ENCODE data around the gene RNASE1.
A peak's percentile ranks its signal among the peaks of the same experiment; 100 is the strongest.

RNASE1 gene

GRCh38 chr14:20807304-20808161 is 4.9 kb upstream of the RNASE1 start:
- no peak for FAIRE-seq

DNA sequence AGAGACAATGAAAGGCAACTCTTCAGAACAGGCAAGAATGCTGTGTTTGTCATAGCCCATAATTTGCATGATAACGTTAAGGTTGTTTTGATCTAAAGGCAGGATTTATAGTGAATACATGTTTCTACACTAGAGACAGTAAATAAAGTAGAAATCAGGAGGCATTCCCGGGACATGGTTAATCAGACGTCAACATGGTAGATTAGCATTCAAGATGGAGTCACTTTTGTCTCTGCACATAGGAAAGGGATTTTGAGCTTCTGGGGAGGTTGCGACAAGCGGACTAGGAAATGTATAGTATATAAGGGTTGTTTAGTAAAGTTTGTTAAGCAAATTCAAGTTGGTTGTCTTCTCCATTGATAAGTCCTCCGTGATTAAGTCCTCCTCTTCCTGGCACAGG is 2.8 kb upstream of the RNASE1 start:
- no peak for FAIRE-seq

- FAIRE-seq = no peak
Measured at GRCh38 chr14:20803223-20803622, 579 bp upstream of the RNASE1 start.

DNA sequence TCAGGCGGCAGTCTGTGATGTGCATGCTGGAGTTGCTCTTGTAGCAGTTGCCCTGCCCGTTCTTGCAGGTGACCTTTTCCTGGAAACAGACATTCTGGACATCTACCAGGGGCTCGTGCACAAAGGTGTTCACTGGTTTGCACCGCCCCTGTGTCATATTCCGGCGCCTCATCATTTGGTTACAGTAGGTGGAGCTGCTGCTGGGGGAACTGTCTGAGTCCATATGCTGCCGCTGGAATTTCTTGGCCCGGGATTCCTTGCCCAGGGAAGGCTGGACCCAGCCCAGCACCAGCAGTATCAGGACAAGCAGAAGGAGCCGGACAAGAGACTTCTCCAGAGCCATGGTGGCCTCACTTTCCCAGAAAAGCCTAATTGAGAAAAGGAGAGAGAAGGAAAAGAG is 918 bp downstream of the RNASE1 start:
- FAIRE-seq = no peak

DNA sequence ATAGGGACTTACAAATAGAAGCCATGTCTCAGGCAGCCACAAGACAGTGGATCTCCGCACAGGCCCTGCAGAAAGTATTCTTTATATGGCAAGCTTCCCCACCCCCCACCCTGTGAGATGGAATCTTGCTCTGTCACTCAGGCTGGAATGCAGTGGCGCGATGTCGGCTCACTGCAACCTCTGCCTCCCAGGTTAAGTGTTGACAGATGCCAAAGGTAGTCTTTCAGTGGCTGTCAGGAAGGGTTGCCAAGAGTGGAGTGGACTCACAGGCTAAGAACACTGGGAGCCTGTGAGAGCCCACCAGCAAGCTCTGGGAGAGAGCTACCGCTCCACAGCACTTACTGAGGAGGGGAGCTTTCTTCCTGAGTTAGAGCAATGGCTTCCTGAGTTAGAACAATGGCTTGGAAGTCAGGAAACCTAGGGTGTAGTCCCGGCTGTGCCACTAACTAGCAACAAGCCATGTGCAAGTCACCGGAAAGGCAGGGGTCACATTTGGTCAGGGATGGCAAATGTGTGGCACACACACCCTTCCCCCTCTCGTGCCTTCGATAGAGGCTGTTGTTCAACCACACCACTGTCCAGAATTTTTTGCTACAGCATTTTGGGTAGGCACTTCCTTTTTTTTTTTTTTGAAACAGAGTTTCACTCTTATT is 2.6 kb downstream of the RNASE1 start:
- FAIRE-seq = no peak

DNA sequence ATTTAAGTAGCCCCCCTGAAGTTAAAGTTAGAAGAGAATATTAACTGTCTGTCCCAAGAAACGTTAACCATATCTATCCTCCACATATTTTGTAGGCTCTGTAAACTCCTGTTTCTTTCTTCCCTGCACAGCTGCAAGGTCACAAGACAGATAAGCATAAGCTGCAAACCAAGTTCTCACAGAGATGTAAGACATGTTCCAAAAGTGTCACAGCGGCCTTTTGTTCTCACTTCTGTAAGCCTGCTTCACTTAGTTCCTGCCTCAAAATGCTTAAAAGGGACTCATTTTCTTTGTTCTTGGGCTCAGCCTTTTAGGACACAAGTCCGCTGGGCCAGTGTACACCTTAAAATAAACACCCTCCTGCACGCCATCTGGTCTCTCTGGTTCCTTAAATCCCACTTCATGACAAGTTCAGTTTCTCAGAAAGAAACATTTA is 3.2 kb downstream of the RNASE1 start:
- no peak for FAIRE-seq

GRCh38 chr14:20798932-20799331 is 3.7 kb downstream of the RNASE1 start:
- no peak for FAIRE-seq

GRCh38 chr14:20798318-20798717 is 4.3 kb downstream of the RNASE1 start:
- no peak for FAIRE-seq

DNA sequence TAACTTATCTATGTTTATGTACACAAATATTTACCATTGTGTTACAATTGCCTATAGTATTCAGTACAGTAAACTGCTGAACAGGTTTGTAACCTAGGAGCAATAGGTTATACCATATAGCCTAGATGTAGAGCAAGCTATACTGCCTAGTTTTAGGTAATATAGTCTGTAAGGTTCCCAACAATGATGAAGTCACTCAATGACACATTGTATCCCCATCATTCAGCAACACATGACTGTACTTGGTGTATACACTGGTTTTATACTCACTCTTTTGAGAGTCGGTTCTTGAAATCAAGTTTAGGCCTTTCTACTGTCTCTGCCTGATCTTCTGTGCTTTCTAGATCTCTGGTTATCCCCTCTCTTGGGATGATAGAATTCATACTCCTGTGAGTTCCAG is 5.5 kb downstream of the RNASE1 start:
- no peak for FAIRE-seq

- FAIRE-seq = no peak
Measured at GRCh38 chr14:20794644-20795369, 7.8 kb downstream of the RNASE1 start.

GRCh38 chr14:20792556-20792955 is 10.1 kb downstream of the RNASE1 start:
- no peak for FAIRE-seq

GRCh38 chr14:20791597-20791996 is 11.0 kb downstream of the RNASE1 start:
- no peak for FAIRE-seq

DNA sequence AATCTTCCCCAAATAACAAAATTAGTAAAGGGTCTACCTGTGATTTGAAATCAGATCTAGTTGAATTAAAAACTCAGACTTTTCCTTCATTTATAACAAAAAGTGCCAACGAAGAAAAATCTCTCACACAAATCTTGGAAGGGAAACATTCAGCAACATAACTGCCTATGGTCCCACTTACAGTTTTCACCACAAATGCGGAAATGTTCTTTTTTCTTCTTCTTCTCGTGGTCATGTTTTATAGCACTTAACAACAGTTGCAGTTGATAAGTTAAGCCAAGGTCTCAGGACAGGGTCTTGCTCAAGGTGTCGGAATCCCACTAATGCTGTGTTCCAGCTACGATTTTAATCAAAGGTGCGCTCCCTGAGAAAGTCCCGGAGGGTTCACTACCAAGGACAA is 11.5 kb downstream of the RNASE1 start:
- FAIRE-seq = no peak

DNA sequence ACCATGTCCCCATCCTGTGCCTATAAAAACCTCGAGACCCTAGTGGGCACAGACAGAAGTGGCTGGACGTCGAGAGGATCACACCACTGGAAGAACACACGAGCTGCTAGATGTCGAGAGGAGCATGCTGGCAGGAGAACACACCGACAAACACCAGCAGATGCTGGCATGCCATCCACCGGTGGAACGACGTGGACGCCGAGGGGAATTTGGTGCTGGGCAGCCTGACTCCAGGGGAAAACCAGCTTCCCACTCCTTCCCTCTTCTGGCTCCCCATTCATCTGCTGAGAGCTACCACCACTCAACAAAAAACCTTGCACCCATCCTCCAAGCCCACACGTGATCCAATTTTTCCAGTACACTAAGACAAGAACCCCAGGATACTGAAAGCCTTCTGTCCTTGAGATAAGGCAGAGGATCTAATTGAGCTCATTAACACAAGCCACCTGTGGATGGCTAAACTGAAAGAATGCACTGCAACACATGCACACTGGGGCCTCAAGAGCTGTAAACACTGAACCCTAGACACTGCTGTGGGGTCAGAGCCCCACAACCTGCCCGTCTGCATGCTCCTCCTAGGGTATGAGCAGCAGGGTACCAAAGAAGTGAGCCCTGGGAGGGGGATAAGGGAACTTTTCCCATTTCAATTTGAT is 12.1 kb downstream of the RNASE1 start:
- no peak for FAIRE-seq

GRCh38 chr14:20789230-20789813 is 13.3 kb downstream of the RNASE1 start:
- FAIRE-seq = no peak

- FAIRE-seq = no peak
Measured at GRCh38 chr14:20787025-20787424, 15.6 kb downstream of the RNASE1 start.

DNA sequence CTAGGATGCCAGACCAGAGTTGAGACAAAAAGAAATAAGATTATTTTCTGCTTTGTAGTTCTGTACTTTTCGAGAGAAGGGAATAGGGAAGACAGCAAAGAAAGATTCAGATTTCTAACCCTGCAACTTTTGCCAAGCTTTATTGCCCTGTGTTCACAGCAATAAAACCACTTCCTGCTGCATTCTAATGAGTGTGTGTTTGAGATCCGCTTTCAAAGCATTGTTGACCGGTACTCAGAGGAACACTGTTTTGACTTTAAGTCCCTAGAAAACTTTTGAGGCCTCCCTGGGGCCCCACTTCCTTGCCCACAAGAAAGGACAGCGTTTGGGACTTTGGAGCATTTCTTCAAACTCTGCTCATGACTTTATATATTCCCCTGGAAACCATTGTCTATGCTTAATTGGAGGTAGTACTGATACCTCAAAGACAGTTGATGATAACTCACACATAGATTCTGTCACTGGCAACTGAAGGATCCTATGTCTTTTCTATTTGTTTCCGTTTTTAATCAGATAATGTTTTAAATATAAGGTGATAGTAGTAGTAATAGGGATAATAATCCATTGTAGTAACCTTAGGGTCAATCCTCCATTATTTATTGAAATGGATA is 20.3 kb downstream of the RNASE1 start:
- no peak for FAIRE-seq

- no peak for FAIRE-seq
Measured at GRCh38 chr14:20781803-20782202, 20.8 kb downstream of the RNASE1 start.

GRCh38 chr14:20775901-20776300 is 26.7 kb downstream of the RNASE1 start:
- no peak for FAIRE-seq

GRCh38 chr14:20775043-20775442 is 27.6 kb downstream of the RNASE1 start:
- no peak for FAIRE-seq

GRCh38 chr14:20774258-20774824 is 28.3 kb downstream of the RNASE1 start:
- peak; percentile 45 for FAIRE-seq

GRCh38 chr14:20772650-20773049 is 30.0 kb downstream of the RNASE1 start:
- no peak for FAIRE-seq

Measured in endometrium (tissue), 2 donors.